Subcutaneous abdominal adipose tissue (tissue), 5 donors: ENCODE measurements around the gene RNASE2.
"Not testable (repeated sequence)": the region's sequence is repeated elsewhere in the genome, so short reads cannot be mapped to it uniquely, and the experiment has no call there.

ENCODE experiments used
- H3K27ac ChIP-seq: one replicate; pipeline ENCODE4 v1.7.0; 2013; ENCODE audit warnings: low read depth, mild to moderate bottlenecking, inconsistent platforms, low read length, moderate library complexity
- H3K27me3 ChIP-seq, 5 donors: one replicate each; pipeline ENCODE4 v1.7.0; 2013; ENCODE audit warnings: low read length in 5 of 5, inconsistent platforms in 1 of 5; ENCODE audit not compliant: control insufficient read depth in 5 of 5, insufficient read depth in 4 of 5
- H3K36me3 ChIP-seq, 5 donors: one replicate each; pipeline ENCODE4 v1.7.0; 2013; ENCODE audit warnings: low read length in 5 of 5; ENCODE audit not compliant: control insufficient read depth in 5 of 5, insufficient read depth in 5 of 5
- H3K4me1 ChIP-seq, 5 donors: one replicate each; pipeline ENCODE4 v1.7.0; 2013; ENCODE audit warnings: low read length in 5 of 5, mild to moderate bottlenecking in 3 of 5, moderate library complexity in 1 of 5; ENCODE audit not compliant: control insufficient read depth in 5 of 5, insufficient read depth in 5 of 5
- H3K4me3 ChIP-seq, 5 donors: one replicate each; pipeline ENCODE4 v1.7.0; 2013; ENCODE audit warnings: low read length in 5 of 5, low read depth in 1 of 5
- H3K9ac ChIP-seq, 5 donors: one replicate each; pipeline ENCODE4 v1.7.0; 2013; ENCODE audit warnings: low read length in 5 of 5, mild to moderate bottlenecking in 4 of 5, moderate library complexity in 3 of 5
- H3K9me3 ChIP-seq, 5 donors: one replicate each; pipeline ENCODE4 v1.7.0; 2013; ENCODE audit warnings: low read length in 5 of 5; ENCODE audit not compliant: control insufficient read depth in 5 of 5
- donor health status: healthy.
- donor health status: healthy.
- donor health status: healthy.
- donor health status: healthy.
- donor health status: healthy.

The RNASE2 gene

GRCh38 chr14:20954736-20955537 lies at the start of gene RNASE2:
RNASE2 (plus strand) TSS chr14:20955487; CDS start chr14:20955772, 285 bp downstream.
- not testable (repeated sequence) for H3K9ac ChIP-seq, H3K4me1 ChIP-seq, H3K4me3 ChIP-seq, H3K36me3 ChIP-seq, H3K27ac ChIP-seq, H3K9me3 ChIP-seq, H3K27me3 ChIP-seq

- H3K36me3 ChIP-seq: no peaks in the 10 kb centered on the region
- no peaks in the 10 kb centered on the region for H3K4me1 ChIP-seq
- no peak overlapping the region for H3K9ac ChIP-seq
- H3K27ac ChIP-seq: no peak overlapping the region
- H3K27me3 ChIP-seq: no peaks in the 10 kb centered on the region
- peaks cover 0 to 4% (median 0%) of the 10 kb centered on the region in 5 donors for H3K9me3 ChIP-seq
- no peak overlapping the region for H3K4me3 ChIP-seq
These were observed 49.6 kb upstream of the RNASE2 start for GRCh38 chr14:20905676-20906075.

- H3K4me1 ChIP-seq: no peaks in the 10 kb centered on the region
- no peak overlapping the region for H3K27ac ChIP-seq
- no peaks in the 10 kb centered on the region for H3K27me3 ChIP-seq
- no peak overlapping the region for H3K9ac ChIP-seq
- H3K9me3 ChIP-seq: peaks cover 0 to 4% (median 0%) of the 10 kb centered on the region in 5 donors
- H3K36me3 ChIP-seq: no peaks in the 10 kb centered on the region
- no peak overlapping the region for H3K4me3 ChIP-seq
These were observed 48.1 kb upstream of the RNASE2 start for GRCh38 chr14:20907214-20907613.

GRCh38 chr14:20910822-20911221 lies 44.5 kb upstream of the RNASE2 start:
- H3K27me3 ChIP-seq, H3K4me3 ChIP-seq, H3K36me3 ChIP-seq, H3K4me1 ChIP-seq, H3K9me3 ChIP-seq, H3K27ac ChIP-seq, H3K9ac ChIP-seq: not testable (repeated sequence)

- not testable (repeated sequence) for H3K4me1 ChIP-seq, H3K36me3 ChIP-seq, H3K9me3 ChIP-seq, H3K27ac ChIP-seq, H3K4me3 ChIP-seq, H3K9ac ChIP-seq
- H3K27me3 ChIP-seq: peaks cover 0 to 11% (median 6%) of the 10 kb centered on the region in 5 donors
These were observed 36.1 kb upstream of the RNASE2 start for GRCh38 chr14:20919038-20919756.

GRCh38 chr14:20923766-20924297 lies 31.5 kb upstream of the RNASE2 start:
- H3K36me3 ChIP-seq, H3K4me3 ChIP-seq, H3K9me3 ChIP-seq, H3K4me1 ChIP-seq, H3K27ac ChIP-seq, H3K9ac ChIP-seq: not testable (repeated sequence)
- H3K27me3 ChIP-seq: peaks cover 0 to 11% (median 6%) of the 10 kb centered on the region in 5 donors

- Histone ChIP-seq H3K9me3 (no peaks in the 10 kb centered on the region), H3K4me3 (no peak overlapping the region), H3K9ac (no peak overlapping the region), H3K4me1 (no peaks in the 10 kb centered on the region), H3K27me3 (peaks cover 0 to 4% (median 0%) of the 10 kb centered on the region in 5 donors), H3K36me3 (no peaks in the 10 kb centered on the region), H3K27ac (no peak overlapping the region)
These were observed 21.0 kb upstream of the RNASE2 start for GRCh38 chr14:20934148-20934762.

- H3K4me1 ChIP-seq: no peaks in the 10 kb centered on the region
- H3K4me3 ChIP-seq: no peak overlapping the region
These were observed 19.8 kb upstream of the RNASE2 start for GRCh38 chr14:20935303-20935984.

GRCh38 chr14:20945146-20945545 lies 10.1 kb upstream of the RNASE2 start:
- H3K9me3 ChIP-seq, H3K36me3 ChIP-seq, H3K4me1 ChIP-seq, H3K9ac ChIP-seq, H3K4me3 ChIP-seq, H3K27me3 ChIP-seq, H3K27ac ChIP-seq: not testable (repeated sequence)

More at GRCh38 chr14:20935303-20935984, 19.8 kb upstream of the RNASE2 start:
- Histone ChIP-seq H3K27ac (no peak overlapping the region), H3K36me3 (no peaks in the 10 kb centered on the region), H3K27me3 (peaks cover 0 to 4% (median 0%) of the 10 kb centered on the region in 5 donors), H3K9ac (no peak overlapping the region), H3K9me3 (no peaks in the 10 kb centered on the region)
